H1 (cell line): ENCODE results near the gene GPRIN1.

Experiments
- BRCA1 ChIP-seq: IDR thresholded peaks from 2 replicates; pipeline ENCODE4 v1.6.1; 2012; ENCODE audit warnings: low read depth, low read length, improper control_type of control experiment
- CHD2 ChIP-seq: IDR thresholded peaks from 2 replicates; pipeline ENCODE4 v1.6.1; 2012; ENCODE audit warnings: low read length, improper control_type of control experiment
- CTCF ChIP-seq, 3 experiments: IDR thresholded peaks; 1 replicate in 2 of 3; 2 replicates in 1 of 3; pipeline versions ENCODE4 v1.5.1 to v1.6.1; 2011; ENCODE audit warnings: low read length in 3 of 3, mild to moderate bottlenecking in 3 of 3, inconsistent platforms in 2 of 3, low read depth in 1 of 3, moderate library complexity in 1 of 3; ENCODE audit not compliant: insufficient read depth in 1 of 3; ENCODE audit errors: control extremely low read depth in 1 of 3
- JUN ChIP-seq: IDR thresholded peaks from 2 replicates; pipeline ENCODE4 v1.6.1; 2011; ENCODE audit warnings: low read depth, mild to moderate bottlenecking, improper control_type of control experiment, low read length
- MAFK ChIP-seq: IDR thresholded peaks from 2 replicates; pipeline ENCODE4 v1.6.1; 2012; ENCODE audit warnings: low read depth, mild to moderate bottlenecking, improper control_type of control experiment, low read length
- POLR2A ChIP-seq, 2 experiments: IDR thresholded peaks; 1 replicate in 1 of 2; 2 replicates in 1 of 2; pipeline ENCODE4 v1.6.1; 2011; ENCODE audit warnings: low read depth in 2 of 2, low read length in 2 of 2, mild to moderate bottlenecking in 2 of 2; ENCODE audit errors: control extremely low read depth in 1 of 2
- POLR2AphosphoS5 ChIP-seq: IDR thresholded peaks from 2 replicates; pipeline ENCODE4 v1.6.1; 2011; ENCODE audit warnings: low read depth, low read length
- RAD21 ChIP-seq, 2 experiments: IDR thresholded peaks in 1 of 2; conservative IDR thresholded peaks in 1 of 2; 2 replicates each; pipeline ENCODE4 v1.6.1; 2011; ENCODE audit warnings: low read depth in 2 of 2, low read length in 2 of 2, improper control_type of control experiment in 1 of 2, inconsistent platforms in 1 of 2, mild to moderate bottlenecking in 1 of 2, moderate library complexity in 1 of 2
- RFX5 ChIP-seq: IDR thresholded peaks from 2 replicates; pipeline ENCODE4 v1.6.1; 2011; ENCODE audit warnings: low read depth, low read length, improper control_type of control experiment, borderline replicate concordance
- TAF1 ChIP-seq: IDR thresholded peaks from 2 replicates; pipeline ENCODE4 v1.6.1; 2011; ENCODE audit warnings: mild to moderate bottlenecking, low read depth, low read length
- TEAD4 ChIP-seq: IDR thresholded peaks from 2 replicates; pipeline ENCODE4 v1.6.1; 2012; ENCODE audit warnings: low read depth, low read length, inconsistent platforms, mixed read lengths
- USF2 ChIP-seq: IDR thresholded peaks from 2 replicates; pipeline ENCODE4 v1.6.1; 2011; ENCODE audit warnings: low read length, improper control_type of control experiment
- ZNF274 ChIP-seq: IDR thresholded peaks from 2 replicates; pipeline ENCODE4 v1.7.0; 2012; ENCODE audit warnings: low read length, borderline replicate concordance; ENCODE audit errors: extremely low read depth
- TF ChIP-seq, protein P1 (sequence below): IDR thresholded peaks from 2 replicates; pipeline ENCODE4 v1.6.1; 2012; ENCODE audit warnings: inconsistent platforms

- TF ChIP-seq CTCF (IDR thresholded peaks at IDR 0.05; ENCODE audit: control extremely low read depth in 1 of 3, insufficient read depth in 1 of 3, low read depth in 1 of 3, low read length in 3 of 3) = no peak
- no peak for TF ChIP-seq TEAD4
- no peak for TF ChIP-seq USF2
- TF ChIP-seq TAF1 = no peak
- TF ChIP-seq POLR2A (IDR thresholded peaks at IDR 0.05; ENCODE audit: control extremely low read depth in 1 of 2, low read depth in 2 of 2, low read length in 2 of 2) = no peak
- no peak for TF ChIP-seq RFX5
- TF ChIP-seq, protein P1, sequence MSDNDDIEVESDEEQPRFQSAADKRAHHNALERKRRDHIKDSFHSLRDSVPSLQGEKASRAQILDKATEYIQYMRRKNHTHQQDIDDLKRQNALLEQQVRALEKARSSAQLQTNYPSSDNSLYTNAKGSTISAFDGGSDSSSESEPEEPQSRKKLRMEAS = no peak
- no peak for TF ChIP-seq JUN
- no peak for TF ChIP-seq BRCA1
- no peak for TF ChIP-seq RAD21 (IDR thresholded peaks at IDR 0.05 in 1 of 2, conservative IDR thresholded peaks at IDR 0.05 in 1 of 2; ENCODE audit: low read depth in 2 of 2, low read length in 2 of 2)
- no peak for TF ChIP-seq POLR2AphosphoS5
- no peak for TF ChIP-seq MAFK
- no peak for TF ChIP-seq ZNF274
- TF ChIP-seq CHD2 = no peak
Measured at GRCh38 chr5:176594554-176594953, 15.4 kb downstream of the GPRIN1 start.
